Endothelial cell of umbilical vein (primary cell): ENCODE results near the gene SLC10A7. TPM values are rescaled to one million over a fixed set of nuclear protein-coding genes. Genes with fewer than 3 reads are reported as not detected.

Experiments
- BruUV-seq: library from RNA; stranded (reverse); fragments of 400-500 nt; replicated peaks from 2 replicates; lab custom pipeline; 2021; lab: Mats Ljungman, UMichigan
- CTCF ChIA-PET: fragments of 300-600, 350-600 bp; sonication (Branson Sonifier 250); formaldehyde crosslinking; loops from one replicate; lab custom pipeline; 2021; ENCODE audit warnings: antibody characterized with exemption, inconsistent platforms; lab: Charles Lee
- POLR2A ChIA-PET: fragments of 300-600, 350-600 bp; sonication (Branson Sonifier 250); formaldehyde crosslinking; loops from one replicate; lab custom pipeline; 2021; ENCODE audit warnings: antibody characterized with exemption, inconsistent platforms; lab: Charles Lee
- DNase-seq: peaks from one replicate; pipeline ENCODE4 v3.0.0-alpha.2; 2011; ENCODE audit warnings: low read depth, low spot score
- FAIRE-seq: peaks from 2 replicates; lab custom pipeline; 2011; peaks lifted over from hg19 to GRCh38; lab: Jason Lieb, UNC
- H2AFZ ChIP-seq: 2 replicates; pipeline ENCODE4 v1.6.0; 2012; ENCODE audit warnings: low read depth, low read length, control low read depth, inconsistent platforms
- H3K27ac ChIP-seq: 2 replicates; pipeline ENCODE4 v1.5.1; 2011; ENCODE audit warnings: low read depth, mild to moderate bottlenecking, control low read depth, low read length, moderate library complexity; ENCODE audit not compliant: insufficient read depth
- H3K27me3 ChIP-seq, 2 experiments: 2 replicates each; pipeline versions ENCODE4 v1.6.0 to v1.6.1; 2011; ENCODE audit warnings: low read length in 2 of 2, mixed read lengths in 1 of 2; ENCODE audit not compliant: control insufficient read depth in 2 of 2, insufficient read depth in 2 of 2
- H3K36me3 ChIP-seq, 2 experiments: 2 replicates in 1 of 2; 3 replicates in 1 of 2; pipeline ENCODE4 v1.5.1; 2011; ENCODE audit warnings: low read length in 2 of 2, mild to moderate bottlenecking in 1 of 2, moderate library complexity in 1 of 2; ENCODE audit not compliant: control insufficient read depth in 2 of 2, insufficient read depth in 2 of 2; ENCODE audit errors: extremely low read depth in 1 of 2
- H3K4me1 ChIP-seq: 3 replicates; pipeline ENCODE4 v1.5.1; 2011; ENCODE audit warnings: mild to moderate bottlenecking, low read length; ENCODE audit not compliant: control insufficient read depth, insufficient read depth; ENCODE audit errors: extremely low read depth
- H3K4me2 ChIP-seq: 2 replicates; pipeline ENCODE4 v1.6.1; 2011; ENCODE audit warnings: low read length, control low read depth, mixed read lengths; ENCODE audit not compliant: insufficient read depth
- H3K4me3 ChIP-seq, 3 experiments: fragments of 200-600 bp in 1 of 3; sonication (generic), shearing (Covaris generic) in 1 of 3; replicated peaks in 1 of 3; 2 replicates each; pipeline ENCODE4 v1.5.1; 2011 to 2016; ENCODE audit warnings: control low read depth in 3 of 3, low read length in 3 of 3, mild to moderate bottlenecking in 2 of 3, inconsistent platforms in 1 of 3, low read depth in 1 of 3, moderate library complexity in 1 of 3; ENCODE audit not compliant: insufficient read depth in 1 of 3
- H3K79me2 ChIP-seq: 2 replicates; pipeline ENCODE4 v1.6.0; 2012; ENCODE audit warnings: low read length, inconsistent platforms; ENCODE audit not compliant: control insufficient read depth, insufficient read depth
- H3K9ac ChIP-seq: replicated peaks from 2 replicates; pipeline ENCODE3; 2011; ENCODE audit warnings: low read length, control low read depth; ENCODE audit not compliant: insufficient read depth; ENCODE audit errors: extremely low read depth
- H3K9me1 ChIP-seq: replicated peaks from 3 replicates; pipeline ENCODE4 v1.6.0; 2011; ENCODE audit warnings: mild to moderate bottlenecking, low read length; ENCODE audit not compliant: control insufficient read depth, insufficient read depth; ENCODE audit errors: extremely low read depth
- H3K9me3 ChIP-seq: replicated peaks from 2 replicates; pipeline ENCODE4 v1.5.1; 2012; ENCODE audit warnings: low read length, inconsistent platforms; ENCODE audit not compliant: control insufficient read depth, insufficient read depth
- H4K20me1 ChIP-seq: replicated peaks from 2 replicates; pipeline ENCODE3; 2011; ENCODE audit warnings: mild to moderate bottlenecking, low read length; ENCODE audit not compliant: control insufficient read depth, insufficient read depth; ENCODE audit errors: extremely low read depth
- CTCF ChIP-seq, 2 donors: IDR thresholded peaks; 1 replicate in 1 of 2; 2 replicates in 1 of 2; pipeline ENCODE4 v1.5.1; 2011; ENCODE audit warnings: low read length in 2 of 2, mild to moderate bottlenecking in 2 of 2, moderate library complexity in 2 of 2, control low read depth in 1 of 2, inconsistent platforms in 1 of 2, low read depth in 1 of 2; ENCODE audit not compliant: insufficient read depth in 1 of 2; ENCODE audit errors: extremely low read depth in 1 of 2
- EZH2 ChIP-seq: IDR thresholded peaks from 2 replicates; pipeline ENCODE4 v1.6.1; 2012; ENCODE audit warnings: borderline replicate concordance, low read depth, mild to moderate bottlenecking, moderate library complexity, low read length, inconsistent platforms; ENCODE audit not compliant: severe bottlenecking
- FOS ChIP-seq: IDR thresholded peaks from 2 replicates; pipeline ENCODE4 v1.6.1; 2011; ENCODE audit warnings: mild to moderate bottlenecking, low read length, moderate library complexity, borderline replicate concordance; ENCODE audit not compliant: insufficient read depth
- GATA2 ChIP-seq: IDR thresholded peaks from 2 replicates; pipeline ENCODE4 v1.7.0; 2011; ENCODE audit warnings: low read depth, mild to moderate bottlenecking, moderate library complexity, mixed read lengths, low read length; ENCODE audit not compliant: insufficient read length, insufficient read depth
- JUN ChIP-seq: IDR thresholded peaks from 2 replicates; pipeline ENCODE4 v1.6.1; 2011; ENCODE audit warnings: borderline replicate concordance, low read depth; ENCODE audit not compliant: insufficient read length, insufficient read depth
- MAX ChIP-seq: IDR thresholded peaks from 2 replicates; pipeline ENCODE4 v1.6.1; 2011; ENCODE audit not compliant: insufficient read depth, insufficient read length
- MYC ChIP-seq: IDR thresholded peaks from one replicate; pipeline ENCODE4 v1.6.1; 2011; ENCODE audit warnings: mild to moderate bottlenecking, low read depth, low read length
- POLR2A ChIP-seq: IDR thresholded peaks from 2 replicates; pipeline ENCODE4 v1.6.1; 2012; ENCODE audit warnings: low read depth, mild to moderate bottlenecking, control low read depth, low read length
- POLR2AphosphoS5 ChIP-seq: IDR thresholded peaks from 2 replicates; pipeline ENCODE4 v1.6.1; 2012; ENCODE audit warnings: low read depth, mild to moderate bottlenecking, control low read depth, low read length, moderate library complexity; ENCODE audit not compliant: insufficient read depth
- dilution Hi-C: fragments of 300-500 bp; cut with MboI; formaldehyde crosslinking; loops from one replicate; pipeline ENCODE4 v1.15.0; 2019; ENCODE audit warnings: low sequenced_read_pairs; ENCODE audit not compliant: extremely low pct_ligation_motif_present
- intact Hi-C: fragments of 100-400 bp; cut with micrococcal nuclease; formaldehyde crosslinking; loops from one replicate; pipeline ENCODE4 v1.10.0; 2022
- polyA plus RNA-seq, 4 experiments: library from polyadenylated mRNA; depleted of rRNA in 3 of 4; stranded (reverse) in 3 of 4; unstranded in 1 of 4; fragments of >200 nt; gene quantifications; 2 replicates each; pipeline versions ENCODE4 v1.2.1 to v1.2.3, GENCODE V29; 2011 to 2012; ENCODE audit warnings: missing spikeins in 1 of 4
- total RNA-seq: library from RNA; stranded (reverse); gene quantifications from 2 replicates; pipeline ENCODE4 v1.2.3, GENCODE V29; 2021

The SLC10A7 gene
- total and polyA plus RNA-seq, 2 donors (not counting 3 experiments of a cell fraction or from before 2014, with no cell fraction given), result 13.6 to 20.4 TPM

- no peaks in the 10 kb centered on the region for H4K20me1 ChIP-seq
- H3K27ac ChIP-seq, result no peak overlapping the region
- H3K9me3 ChIP-seq, result no peaks in the 10 kb centered on the region
- H2AFZ ChIP-seq, result no peak overlapping the region
- no peak overlapping the region for H3K4me3 ChIP-seq
- dilution Hi-C loops (no loop called here), intact Hi-C loops (loop anchor here (10.0 kb wide), 1 partner anchor 367 kb away; no protein-coding TSS in a partner anchor)
- ChIA-PET CTCF (interaction anchor here (0.8 to 1.3 kb wide), 3 partner anchors 9 to 16 kb away, joined by 3 read pairs; no protein-coding TSS in a partner anchor), POLR2A (no interaction called here)
- no peaks in the 10 kb centered on the region for H3K79me2 ChIP-seq
- H3K36me3 ChIP-seq, result no peaks in the 10 kb centered on the region
- DNase-seq (no peak), FAIRE-seq (no peak)
- H3K9ac ChIP-seq, result no peak overlapping the region
- no peaks in the 10 kb centered on the region for H3K27me3 ChIP-seq
- no TSS peak for BruUV-seq
- no peak overlapping the region for H3K4me2 ChIP-seq
- H3K9me1 ChIP-seq, result no peaks in the 10 kb centered on the region
- peaks cover 5% of the 10 kb centered on the region for H3K4me1 ChIP-seq
- TF ChIP-seq FOS (no peak), GATA2 (no peak), JUN (no peak), CTCF (IDR thresholded peaks at IDR 0.05; ENCODE audit: extremely low read depth in 1 of 2, insufficient read depth in 1 of 2, low read depth in 1 of 2, low read length in 2 of 2) (no peak), EZH2 (no peak), POLR2AphosphoS5 (no peak), POLR2A (no peak), MYC (no peak), MAX (no peak)
These were observed 173.9 kb downstream of the SLC10A7 start for GRCh38 chr4:146347822-146348221.
